ENCODE measurements around the gene BLOC1S5. TPM values are rescaled to one million over a fixed set of nuclear protein-coding genes. Genes with fewer than 3 reads are reported as not detected.

The BLOC1S5 gene
- total and polyA plus RNA-seq, 2 experiments from 2014 or later, result 10.2 to 10.8 TPM

- Histone ChIP-seq H3K27me3 (no peaks in the 10 kb centered on the region), H3K36me3 (no peaks in the 10 kb centered on the region), H3K4me1 (ENCODE audit: low read depth) (no peaks in the 10 kb centered on the region), H3K4me3 (no peak overlapping the region), H3K27ac (no peak overlapping the region), H3K9me3 (ENCODE audit: low read depth) (no peaks in the 10 kb centered on the region)
- no peak for TF ChIP-seq CTCF (IDR thresholded peaks at IDR 0.05; ENCODE audit: low read depth, low read length)
- DNase-seq (ENCODE audit: low read depth in 1 of 2, low spot score in 1 of 2), result no peak
Measured at GRCh38 chr6:8005136-8005535, 59.1 kb downstream of the BLOC1S5 start.

- Histone ChIP-seq H3K9me3 (ENCODE audit: low read depth) (no peaks in the 10 kb centered on the region), H3K27me3 (no peaks in the 10 kb centered on the region), H3K27ac (peak overlapping the region; percentile 10), H3K4me1 (ENCODE audit: low read depth) (no peaks in the 10 kb centered on the region), H3K36me3 (no peaks in the 10 kb centered on the region), H3K4me3 (no peak overlapping the region)
- no peak for TF ChIP-seq CTCF (IDR thresholded peaks at IDR 0.05; ENCODE audit: low read depth, low read length)
- DNase-seq (ENCODE audit: low read depth in 1 of 2, low spot score in 1 of 2), result no peak
Measured at GRCh38 chr6:8000636-8001035, 63.6 kb downstream of the BLOC1S5 start.

GRCh38 chr6:8000188-8000596, 64.0 kb downstream of the BLOC1S5 start:
- Histone ChIP-seq H3K27ac (peak overlapping the region; percentile 10), H3K9me3 (ENCODE audit: low read depth) (no peaks in the 10 kb centered on the region), H3K27me3 (no peaks in the 10 kb centered on the region), H3K36me3 (no peaks in the 10 kb centered on the region), H3K4me1 (ENCODE audit: low read depth) (no peaks in the 10 kb centered on the region), H3K4me3 (no peak overlapping the region)
- DNase-seq (ENCODE audit: low read depth in 1 of 2, low spot score in 1 of 2), result peak in 1 of 2 donors; percentile 70
- TF ChIP-seq CTCF (IDR thresholded peaks at IDR 0.05; ENCODE audit: low read depth, low read length), result no peak

GRCh38 chr6:7999201-7999600, 65.0 kb downstream of the BLOC1S5 start:
- TF ChIP-seq CTCF (IDR thresholded peaks at IDR 0.05; ENCODE audit: low read depth, low read length), result no peak
- no peak for DNase-seq (ENCODE audit: low read depth in 1 of 2, low spot score in 1 of 2)
- H3K9me3 ChIP-seq (ENCODE audit: low read depth), result no peaks in the 10 kb centered on the region
- H3K36me3 ChIP-seq, result no peaks in the 10 kb centered on the region
- no peaks in the 10 kb centered on the region for H3K27me3 ChIP-seq
- H3K4me3 ChIP-seq, result no peak overlapping the region
- H3K27ac ChIP-seq, result no peak overlapping the region
- H3K4me1 ChIP-seq (ENCODE audit: low read depth), result no peaks in the 10 kb centered on the region

GRCh38 chr6:7998103-7998725, 66.0 kb downstream of the BLOC1S5 start:
- Histone ChIP-seq H3K9me3 (ENCODE audit: low read depth) (no peaks in the 10 kb centered on the region), H3K4me3 (no peak overlapping the region), H3K27me3 (no peaks in the 10 kb centered on the region), H3K4me1 (ENCODE audit: low read depth) (no peaks in the 10 kb centered on the region), H3K27ac (no peak overlapping the region), H3K36me3 (no peaks in the 10 kb centered on the region)
- DNase-seq (ENCODE audit: low read depth in 1 of 2, low spot score in 1 of 2), result peak in 1 of 2 donors; percentile 91
- no peak for TF ChIP-seq CTCF (IDR thresholded peaks at IDR 0.05; ENCODE audit: low read depth, low read length)
